Neural cell (in vitro differentiated cells): ENCODE measurements around the gene IFIT5. TPM values are rescaled to one million over a fixed set of nuclear protein-coding genes. Genes with fewer than 3 reads are reported as not detected.

Source experiments
- H2AFZ ChIP-seq: fragments of 200-600, 300-800 bp; sonication (generic), shearing (Covaris generic); 2 replicates; pipeline ENCODE4 v1.6.0; 2014; ENCODE audit warnings: low read depth, mild to moderate bottlenecking, antibody characterized with exemption, low read length, moderate library complexity
- H3F3A ChIP-seq: fragments of 200-600 bp; shearing (Covaris generic); 2 replicates; pipeline ENCODE4 v1.6.1; 2016; ENCODE audit warnings: mild to moderate bottlenecking, moderate library complexity, mixed read lengths, antibody characterized with exemption, low read length; ENCODE audit not compliant: insufficient read depth, poor library complexity, severe bottlenecking
- H3K27ac ChIP-seq: fragments of 200-600, 300-800 bp; sonication (generic), shearing (Covaris generic); 2 replicates; pipeline ENCODE4 v1.5.1; 2014; ENCODE audit warnings: mild to moderate bottlenecking, low read length, moderate library complexity
- H3K27me3 ChIP-seq: fragments of 300-800, 200-600 bp; sonication (generic), shearing (Covaris generic); 2 replicates; pipeline ENCODE4 v1.6.0; 2014; ENCODE audit warnings: mild to moderate bottlenecking, low read depth, low read length, moderate library complexity; ENCODE audit not compliant: insufficient read depth
- H3K36me3 ChIP-seq: fragments of 300-800, 200-600 bp; sonication (generic), shearing (Covaris generic); 2 replicates; pipeline ENCODE4 v1.5.1; 2014; ENCODE audit warnings: mild to moderate bottlenecking, antibody characterized with exemption, low read length, moderate library complexity; ENCODE audit not compliant: insufficient read depth
- H3K4me2 ChIP-seq: fragments of 300-800, 200-600 bp; sonication (generic), shearing (Covaris generic); 2 replicates; pipeline ENCODE4 v1.6.0; 2014; ENCODE audit warnings: mild to moderate bottlenecking, low read length
- H3K4me3 ChIP-seq: fragments of 300-800, 200-600 bp; sonication (generic), shearing (Covaris generic); 2 replicates; pipeline ENCODE4 v1.5.1; 2014; ENCODE audit warnings: mild to moderate bottlenecking, low read length, moderate library complexity
- H3K79me2 ChIP-seq: fragments of 200-600 bp; shearing (Covaris generic); replicated peaks from 2 replicates; pipeline ENCODE4 v1.6.0; 2014; ENCODE audit warnings: mild to moderate bottlenecking, low read length, moderate library complexity; ENCODE audit not compliant: insufficient read depth
- H3K9ac ChIP-seq: fragments of 300-800, 200-600 bp; sonication (generic), shearing (Covaris generic); 2 replicates; pipeline ENCODE4 v1.6.1; 2016; ENCODE audit warnings: mild to moderate bottlenecking, low read length, mixed read lengths
- H3K9me2 ChIP-seq: fragments of 200-600 bp; shearing (Covaris generic); 2 replicates; pipeline ENCODE4 v1.6.1; 2016; ENCODE audit warnings: mild to moderate bottlenecking, low read length, mixed read lengths; ENCODE audit not compliant: insufficient read depth
- H3K9me3 ChIP-seq: fragments of 200-600, 300-800 bp; sonication (generic), shearing (Covaris generic); 2 replicates; pipeline ENCODE4 v1.6.1; 2016; ENCODE audit warnings: mild to moderate bottlenecking, mixed run types, low read length, moderate library complexity, mixed read lengths
- H4K20me1 ChIP-seq: fragments of 200-600 bp; shearing (Covaris generic); 2 replicates; pipeline ENCODE4 v1.6.1; 2016; ENCODE audit warnings: mild to moderate bottlenecking, mixed run types; ENCODE audit not compliant: insufficient read depth
- CTCF ChIP-seq: fragments of 450-650 bp; IDR thresholded peaks from 2 replicates; pipeline ENCODE4 v1.5.1; 2014; ENCODE audit warnings: antibody characterized with exemption, mild to moderate bottlenecking, moderate library complexity; ENCODE audit not compliant: poor library complexity, severe bottlenecking
- EP300 ChIP-seq: fragments of 450-650 bp; conservative IDR thresholded peaks from 2 replicates; pipeline ENCODE4 v1.6.1; 2014; ENCODE audit warnings: antibody characterized with exemption, mild to moderate bottlenecking, moderate library complexity; ENCODE audit not compliant: poor library complexity, severe bottlenecking
- EZH2 ChIP-seq: fragments of 200-600, 300-800 bp; shearing (Covaris generic), sonication (generic); IDR thresholded peaks from 2 replicates; pipeline ENCODE4 v1.6.1; 2014; ENCODE audit warnings: antibody characterized with exemption, low read length, borderline replicate concordance, mild to moderate bottlenecking; ENCODE audit not compliant: insufficient read depth, poor library complexity, severe bottlenecking
- MXI1 ChIP-seq: fragments of 450-650 bp; conservative IDR thresholded peaks from 2 replicates; pipeline ENCODE4 v1.6.1; 2014; ENCODE audit warnings: antibody characterized with exemption, mild to moderate bottlenecking; ENCODE audit not compliant: poor library complexity, severe bottlenecking
- POLR2AphosphoS5 ChIP-seq: IDR thresholded peaks from 2 replicates; pipeline ENCODE4 v1.6.1; 2012
- RAD21 ChIP-seq: fragments of 450-650 bp; conservative IDR thresholded peaks from 2 replicates; pipeline ENCODE4 v1.6.1; 2014; ENCODE audit warnings: antibody characterized with exemption, mild to moderate bottlenecking, moderate library complexity
- SMC3 ChIP-seq: fragments of 450-650 bp; conservative IDR thresholded peaks from 2 replicates; pipeline ENCODE4 v1.6.1; 2014; ENCODE audit warnings: antibody characterized with exemption, mild to moderate bottlenecking, moderate library complexity; ENCODE audit not compliant: poor library complexity
- TAF1 ChIP-seq: IDR thresholded peaks from 2 replicates; pipeline ENCODE4 v1.6.1; 2012; ENCODE audit warnings: low read depth
- polyA plus RNA-seq: library from polyadenylated mRNA; depleted of rRNA; stranded (reverse); fragments of >200 nt; gene quantifications from 2 replicates; pipeline ENCODE4 v1.2.3, GENCODE V29; 2014
- TF ChIP-seq, protein P1 (sequence below): IDR thresholded peaks from 2 replicates; pipeline ENCODE4 v1.6.1; 2012; ENCODE audit warnings: borderline replicate concordance

IFIT5 gene
- polyA plus RNA-seq, 1 donor from 2014 or later, result 16.3 TPM

- H3K9ac ChIP-seq, result no peak overlapping the region
- H3K79me2 ChIP-seq, result no peaks in the 10 kb centered on the region
- no peaks in the 10 kb centered on the region for H4K20me1 ChIP-seq
- TF ChIP-seq MXI1 (no peak), EP300 (no peak), EZH2 (no peak), TAF1 (no peak), SMC3 (no peak), CTCF (no peak), RAD21 (no peak), POLR2AphosphoS5 (no peak)
- TF ChIP-seq, protein P1, sequence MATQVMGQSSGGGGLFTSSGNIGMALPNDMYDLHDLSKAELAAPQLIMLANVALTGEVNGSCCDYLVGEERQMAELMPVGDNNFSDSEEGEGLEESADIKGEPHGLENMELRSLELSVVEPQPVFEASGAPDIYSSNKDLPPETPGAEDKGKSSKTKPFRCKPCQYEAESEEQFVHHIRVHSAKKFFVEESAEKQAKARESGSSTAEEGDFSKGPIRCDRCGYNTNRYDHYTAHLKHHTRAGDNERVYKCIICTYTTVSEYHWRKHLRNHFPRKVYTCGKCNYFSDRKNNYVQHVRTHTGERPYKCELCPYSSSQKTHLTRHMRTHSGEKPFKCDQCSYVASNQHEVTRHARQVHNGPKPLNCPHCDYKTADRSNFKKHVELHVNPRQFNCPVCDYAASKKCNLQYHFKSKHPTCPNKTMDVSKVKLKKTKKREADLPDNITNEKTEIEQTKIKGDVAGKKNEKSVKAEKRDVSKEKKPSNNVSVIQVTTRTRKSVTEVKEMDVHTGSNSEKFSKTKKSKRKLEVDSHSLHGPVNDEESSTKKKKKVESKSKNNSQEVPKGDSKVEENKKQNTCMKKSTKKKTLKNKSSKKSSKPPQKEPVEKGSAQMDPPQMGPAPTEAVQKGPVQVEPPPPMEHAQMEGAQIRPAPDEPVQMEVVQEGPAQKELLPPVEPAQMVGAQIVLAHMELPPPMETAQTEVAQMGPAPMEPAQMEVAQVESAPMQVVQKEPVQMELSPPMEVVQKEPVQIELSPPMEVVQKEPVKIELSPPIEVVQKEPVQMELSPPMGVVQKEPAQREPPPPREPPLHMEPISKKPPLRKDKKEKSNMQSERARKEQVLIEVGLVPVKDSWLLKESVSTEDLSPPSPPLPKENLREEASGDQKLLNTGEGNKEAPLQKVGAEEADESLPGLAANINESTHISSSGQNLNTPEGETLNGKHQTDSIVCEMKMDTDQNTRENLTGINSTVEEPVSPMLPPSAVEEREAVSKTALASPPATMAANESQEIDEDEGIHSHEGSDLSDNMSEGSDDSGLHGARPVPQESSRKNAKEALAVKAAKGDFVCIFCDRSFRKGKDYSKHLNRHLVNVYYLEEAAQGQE, result no peak
- H3K9me3 ChIP-seq, result no peaks in the 10 kb centered on the region
- no peaks in the 10 kb centered on the region for H3K36me3 ChIP-seq
- no peak overlapping the region for H3K4me3 ChIP-seq
- H3F3A ChIP-seq, result no peaks in the 10 kb centered on the region
- H2AFZ ChIP-seq, result no peak overlapping the region
- H3K27ac ChIP-seq, result no peak overlapping the region
- no peaks in the 10 kb centered on the region for H3K27me3 ChIP-seq
- H3K9me2 ChIP-seq, result no peaks in the 10 kb centered on the region
- H3K4me2 ChIP-seq, result no peak overlapping the region
These were observed 29.7 kb upstream of the IFIT5 start for GRCh38 chr10:89384474-89385340.

DNA sequence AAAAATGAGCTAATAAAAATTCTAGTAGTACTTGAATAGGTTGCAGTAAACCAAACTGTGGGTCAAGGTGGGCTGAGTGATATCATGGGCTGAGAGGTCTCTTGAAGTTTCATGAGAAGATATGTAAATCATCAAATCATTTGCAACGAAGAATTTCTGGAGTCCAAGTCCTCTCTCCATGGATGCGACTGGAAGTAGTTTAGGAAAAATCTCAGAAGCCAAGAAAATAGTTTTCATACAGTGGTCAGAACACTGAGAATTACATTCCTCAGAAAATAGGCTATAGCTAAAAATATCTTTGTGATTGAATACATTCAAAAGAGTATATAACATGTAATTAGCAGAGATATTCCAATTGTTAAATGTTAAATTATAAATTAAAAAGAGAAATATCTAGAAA lies 25.6 kb upstream of the IFIT5 start:
- Histone ChIP-seq H3K4me3 (no peak overlapping the region), H4K20me1 (no peaks in the 10 kb centered on the region), H3K4me2 (no peak overlapping the region), H3K9ac (no peak overlapping the region), H3K27ac (no peak overlapping the region), H3K9me3 (no peaks in the 10 kb centered on the region), H3K36me3 (no peaks in the 10 kb centered on the region), H3F3A (no peaks in the 10 kb centered on the region), H3K79me2 (no peaks in the 10 kb centered on the region), H3K27me3 (no peaks in the 10 kb centered on the region), H3K9me2 (no peaks in the 10 kb centered on the region), H2AFZ (no peak overlapping the region)
- TF ChIP-seq POLR2AphosphoS5 (no peak), EP300 (no peak), MXI1 (no peak), CTCF (no peak)
